ENCODE measurements around the gene SUSD4.

SUSD4 gene

GRCh38 chr1:223248001-223248769 lies 115.8 kb downstream of the SUSD4 start:
- no peak for DNase-seq

- DNase-seq = no peak
Measured at GRCh38 chr1:223246476-223247112, 117.4 kb downstream of the SUSD4 start.

- DNase-seq = no peak
Measured at GRCh38 chr1:223245983-223246382, 118.0 kb downstream of the SUSD4 start.

- no peak for DNase-seq
Measured at GRCh38 chr1:223245411-223245810, 118.6 kb downstream of the SUSD4 start.

GRCh38 chr1:223244366-223245103 lies 119.4 kb downstream of the SUSD4 start:
- no peak for DNase-seq

- no peak for DNase-seq
Measured at GRCh38 chr1:223243441-223244050, 120.4 kb downstream of the SUSD4 start.

GRCh38 chr1:223242971-223243370 lies 121.0 kb downstream of the SUSD4 start:
- DNase-seq = no peak

- no peak for DNase-seq
Measured at GRCh38 chr1:223242382-223242955, 121.5 kb downstream of the SUSD4 start.

- no peak for DNase-seq
Measured at GRCh38 chr1:223240122-223240521, 123.9 kb downstream of the SUSD4 start.

- DNase-seq = no peak
Measured at GRCh38 chr1:223235091-223235490, 128.9 kb downstream of the SUSD4 start.

GRCh38 chr1:223234534-223234933 lies 129.4 kb downstream of the SUSD4 start:
- no peak for DNase-seq

- no peak for DNase-seq
Measured at GRCh38 chr1:223234170-223234514, 129.8 kb downstream of the SUSD4 start.

GRCh38 chr1:223233410-223234169 lies 130.4 kb downstream of the SUSD4 start:
- no peak for DNase-seq

- DNase-seq = no peak
Measured at GRCh38 chr1:223233019-223233409, 131.0 kb downstream of the SUSD4 start.

GRCh38 chr1:223231581-223231980 lies 132.4 kb downstream of the SUSD4 start:
- no peak for DNase-seq

GRCh38 chr1:223231011-223231572 lies 132.9 kb downstream of the SUSD4 start:
- no peak for DNase-seq

- DNase-seq = no peak
Measured at GRCh38 chr1:223230161-223230881, 133.7 kb downstream of the SUSD4 start.

- no peak for DNase-seq
Measured at GRCh38 chr1:223229756-223230155, 134.2 kb downstream of the SUSD4 start.

GRCh38 chr1:223228931-223229528 lies 134.9 kb downstream of the SUSD4 start:
- DNase-seq = no peak

- DNase-seq = no peak
Measured at GRCh38 chr1:223228201-223228600, 135.8 kb downstream of the SUSD4 start.

All from stimulated activated CD4-positive, alpha-beta T cell treated with anti-CD3 and anti-CD28 coated beads, Interleukin-12 subunit alpha, Interleukin-12 subunit beta, amount 100 ng/mL, for 4 hours (primary cell).